Transverse colon (tissue), 4 donors: ENCODE data around the gene CHSY1. TPM values are rescaled to one million over a fixed set of nuclear protein-coding genes. Genes with fewer than 3 reads are reported as not detected.
A peak's percentile ranks its signal among the peaks of the same experiment; 100 is the strongest.

ENCODE experiments used
- DNase-seq: peaks from one replicate; pipeline ENCODE4 v3.0.0-alpha.2; 2019
- H3K27ac ChIP-seq, 4 donors: fragments of 200-600 bp; sonication (generic); 2 replicates each; pipeline ENCODE4 v1.5.1; 2016 to 2018; ENCODE audit warnings: inconsistent platforms in 4 of 4
- H3K27me3 ChIP-seq: fragments of 200-600 bp; sonication (generic); 2 replicates; pipeline ENCODE4 v1.5.1; 2017; ENCODE audit warnings: inconsistent platforms
- H3K36me3 ChIP-seq, 4 donors: fragments of 200-600 bp; sonication (generic); 2 replicates each; pipeline ENCODE4 v1.5.1; 2017 to 2019; ENCODE audit warnings: inconsistent platforms in 4 of 4
- H3K4me1 ChIP-seq, 4 donors: fragments of 200-600 bp; sonication (generic); 2 replicates each; pipeline ENCODE4 v1.5.1; 2017 to 2020; ENCODE audit warnings: inconsistent platforms in 4 of 4
- H3K4me3 ChIP-seq, 4 donors: fragments of 200-600 bp; sonication (generic); 1 replicate in 1 of 4; 2 replicates in 3 of 4; pipeline versions ENCODE4 v1.5.1 to v1.6.1; 2017 to 2019; ENCODE audit warnings: inconsistent platforms in 4 of 4
- H3K9me3 ChIP-seq, 2 donors: fragments of 200-600 bp; sonication (generic); 2 replicates each; pipeline ENCODE4 v1.5.1; 2017 to 2019; ENCODE audit warnings: inconsistent platforms in 2 of 2
- CTCF ChIP-seq, 5 experiments: fragments of 200-600 bp in 3 of 5; fragments of 450-650 bp in 2 of 5; sonication (generic) in 3 of 5; IDR thresholded peaks; 1 replicate in 2 of 5; 2 replicates in 3 of 5; pipeline ENCODE4 v1.5.1; 2016 to 2017; ENCODE audit warnings: antibody characterized with exemption in 5 of 5, inconsistent platforms in 3 of 5, mild to moderate bottlenecking in 2 of 5, moderate library complexity in 1 of 5
- EP300 ChIP-seq: sonication (generic); formaldehyde crosslinking; IDR thresholded peaks from one replicate; pipeline ENCODE4 v1.6.1; 2017; ENCODE audit warnings: antibody characterized with exemption, low read depth
- POLR2A ChIP-seq: fragments of 450-650 bp; IDR thresholded peaks from one replicate; pipeline ENCODE4 v1.6.1; 2016; ENCODE audit warnings: antibody characterized with exemption, mild to moderate bottlenecking, moderate library complexity
- POLR2AphosphoS5 ChIP-seq, 3 donors: sonication (generic); formaldehyde crosslinking; IDR thresholded peaks; one replicate each; pipeline ENCODE4 v1.6.1; 2016; ENCODE audit warnings: antibody characterized with exemption in 3 of 3
- WGBS, 2 donors: methylation state at CpG; one replicate each; pipeline ENCODE4 v1.1.5; 2018; ENCODE audit warnings: low coverage in 1 of 2; 5-methylcytosine and 5-hydroxymethylcytosine counted together
- in situ Hi-C, 4 donors: fragments of 200-750 bp; cut with MboI; loops; one replicate each; pipeline versions ENCODE4 v1.15.0 to v1.15.1; 2017; ENCODE audit warnings: low sequenced_read_pairs in 3 of 4, low pct_ligation_motif_present in 1 of 4, low pct_unique_long_range_greater_than_20kb in 1 of 4
- intact Hi-C: fragments of 100-400 bp; cut with DNase I; formaldehyde crosslinking; loops from one replicate; pipeline ENCODE4 v1.15.1; 2023; ENCODE audit warnings: low total_unique reads
- total RNA-seq, 4 donors: library from RNA; depleted of rRNA; stranded (reverse); fragments of >200 nt; gene quantifications; one replicate each; pipeline ENCODE4 v1.1.0, GENCODE V29; 2016

The CHSY1 gene
- total RNA-seq, 4 donors from 2014 or later = 4.0 to 33.7 (median 11.8) TPM

DNA sequence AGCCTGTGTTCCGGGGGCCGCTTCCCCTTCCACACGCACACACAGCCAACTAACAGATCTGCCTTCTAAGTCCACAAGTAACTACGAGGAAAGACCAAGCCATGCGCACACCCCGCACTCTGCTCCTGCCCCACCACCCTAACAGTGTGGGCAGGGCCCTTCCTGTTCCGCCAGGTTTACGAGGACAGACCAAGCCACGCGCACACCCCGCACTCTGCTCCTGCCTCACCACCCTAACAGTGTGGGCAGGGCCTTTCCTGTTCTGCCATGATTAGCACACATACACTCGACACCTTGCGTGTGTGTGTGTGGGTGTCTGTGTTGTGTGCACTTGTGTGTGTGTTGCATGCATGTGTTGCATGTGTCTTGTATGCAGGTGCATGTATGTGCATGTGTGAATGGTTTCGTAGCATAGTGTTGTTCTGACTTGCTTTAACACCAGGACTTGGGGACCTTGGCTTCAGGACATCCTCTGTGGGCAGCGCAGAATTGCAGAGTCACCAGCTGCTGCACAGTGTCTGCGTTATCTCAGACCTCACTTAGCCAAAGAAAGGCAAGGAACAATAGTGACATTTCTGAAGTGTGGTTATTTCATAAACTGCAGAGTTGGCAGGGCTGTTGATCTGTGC lies 114.4 kb downstream of the CHSY1 start:
- H3K27ac ChIP-seq = no peak overlapping the region
- WGBS, 2 donors = 72% methylated on average over 16 of the region's 16 CpGs; no CpG with 5 or more reads in 1 of the 2 donors
- H3K36me3 ChIP-seq = no peaks in the 10 kb centered on the region
- in situ Hi-C loops = no loop called here
- intact Hi-C loops = no loop called here
- H3K4me1 ChIP-seq = peaks cover 0 to 5% (median 0%) of the 10 kb centered on the region in 4 donors
- no peak for DNase-seq
- H3K4me3 ChIP-seq = no peak overlapping the region
- no peaks in the 10 kb centered on the region for H3K27me3 ChIP-seq
- no peak for TF ChIP-seq POLR2AphosphoS5 (IDR thresholded peaks at IDR 0.05)
- H3K9me3 ChIP-seq = no peaks in the 10 kb centered on the region

- Histone ChIP-seq H3K27me3 (no peaks in the 10 kb centered on the region), H3K36me3 (no peaks in the 10 kb centered on the region), H3K4me1 (peaks cover 0 to 5% (median 0%) of the 10 kb centered on the region in 4 donors), H3K4me3 (no peak overlapping the region), H3K27ac (no peak overlapping the region), H3K9me3 (no peaks in the 10 kb centered on the region)
- whole genome bisulfite sequencing, 2 donors = 87 to 90% methylated on average over 2 to 14 of the region's 14 CpGs
- TF ChIP-seq POLR2AphosphoS5 (IDR thresholded peaks at IDR 0.05) (no peak), CTCF (IDR thresholded peaks at IDR 0.05) (no peak), POLR2A (no peak)
- in situ Hi-C loops = no loop called here
- intact Hi-C loops = no loop called here
- no peak for DNase-seq
Measured at GRCh38 chr15:101136381-101137268, 115.2 kb downstream of the CHSY1 start.

- in situ Hi-C loops = no loop called here
- WGBS, 2 donors = 60 to 62% methylated on average over 6 to 14 of the region's 14 CpGs
Measured at GRCh38 chr15:101135532-101136166, 116.2 kb downstream of the CHSY1 start.

DNA sequence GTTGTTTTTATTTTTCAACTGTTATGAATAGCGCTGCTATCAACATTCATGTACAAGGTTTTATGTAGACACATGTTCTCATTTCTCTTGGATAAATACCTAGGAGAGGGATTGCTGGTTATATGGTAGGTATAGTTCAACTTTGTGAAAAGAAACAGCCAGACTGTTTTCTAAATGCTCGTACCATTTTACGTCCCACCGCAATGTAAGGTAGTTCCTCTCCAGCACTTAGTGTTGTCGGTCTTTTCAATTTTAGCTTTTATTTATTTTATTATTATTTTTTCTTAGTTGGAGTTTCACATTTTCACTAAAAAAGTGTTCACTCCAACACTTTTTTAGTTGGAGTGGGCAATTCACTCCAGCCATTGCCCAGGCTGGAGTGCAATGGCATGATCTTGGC lies 117.1 kb downstream of the CHSY1 start:
- intact Hi-C loops (no loop called here), in situ Hi-C loops (no loop called here)
- TF ChIP-seq POLR2AphosphoS5 (IDR thresholded peaks at IDR 0.05) = no peak
- TF ChIP-seq POLR2A = no peak
- no peak for TF ChIP-seq CTCF (IDR thresholded peaks at IDR 0.05)
- no peak for TF ChIP-seq EP300
- H3K4me1 ChIP-seq = peaks cover 0 to 5% (median 0%) of the 10 kb centered on the region in 4 donors
- H3K27me3 ChIP-seq = no peaks in the 10 kb centered on the region
- H3K36me3 ChIP-seq = no peaks in the 10 kb centered on the region
- H3K9me3 ChIP-seq = no peaks in the 10 kb centered on the region
- DNase-seq = no peak
- 97 to 100% methylated on average over 5 of the region's 5 CpGs for WGBS, 2 donors
- no peak overlapping the region for H3K27ac ChIP-seq
- H3K4me3 ChIP-seq = no peak overlapping the region

More at GRCh38 chr15:101135532-101136166, 116.2 kb downstream of the CHSY1 start:
- H3K4me3 ChIP-seq = no peak overlapping the region
- H3K36me3 ChIP-seq = no peaks in the 10 kb centered on the region
- peaks cover 0 to 5% (median 0%) of the 10 kb centered on the region in 4 donors for H3K4me1 ChIP-seq
- intact Hi-C loops = no loop called here
- H3K9me3 ChIP-seq = no peaks in the 10 kb centered on the region
- no peak for TF ChIP-seq POLR2A
- TF ChIP-seq EP300 = no peak
- no peak for TF ChIP-seq POLR2AphosphoS5 (IDR thresholded peaks at IDR 0.05)
- no peak for TF ChIP-seq CTCF (IDR thresholded peaks at IDR 0.05)
- H3K27ac ChIP-seq = no peak overlapping the region
- DNase-seq = peak; percentile 41
- H3K27me3 ChIP-seq = no peaks in the 10 kb centered on the region
